ENCODE results near the gene TENM3. TPM values are rescaled to one million over a fixed set of nuclear protein-coding genes. Genes with fewer than 3 reads are reported as not detected.

Gene TENM3
- total and polyA plus RNA-seq, 2 of the 8 experiments (the other 6 are each of a cell fraction or from before 2014, with no cell fraction given) = 36.9 to 69.3 TPM

GRCh38 chr4:182291597-182292270 lies 48.5 kb downstream of the TENM3 start (continued):
- no peak for TF ChIP-seq SRF (IDR thresholded peaks at IDR 0.05; ENCODE audit: low read depth, low read length)
- no peak for TF ChIP-seq CHD7 (IDR thresholded peaks at IDR 0.05; ENCODE audit: insufficient replicate concordance, low read length)
- no peak for TF ChIP-seq SIX5 (IDR thresholded peaks at IDR 0.05; ENCODE audit: low read depth, low read length)
- no peak for TF ChIP-seq POLR2A (IDR thresholded peaks at IDR 0.05; ENCODE audit: control extremely low read depth in 1 of 2, low read depth in 2 of 2, low read length in 2 of 2)
- no peak for TF ChIP-seq YY1 (IDR thresholded peaks at IDR 0.05; ENCODE audit: low read depth, low read length)
